ENCODE measurements around the gene EMC1. TPM values are rescaled to one million over a fixed set of nuclear protein-coding genes. Genes with fewer than 3 reads are reported as not detected.

The EMC1 gene
- total and polyA plus RNA-seq, 7 donors: 12.7 to 38.5 (median 31.1) TPM

DNA sequence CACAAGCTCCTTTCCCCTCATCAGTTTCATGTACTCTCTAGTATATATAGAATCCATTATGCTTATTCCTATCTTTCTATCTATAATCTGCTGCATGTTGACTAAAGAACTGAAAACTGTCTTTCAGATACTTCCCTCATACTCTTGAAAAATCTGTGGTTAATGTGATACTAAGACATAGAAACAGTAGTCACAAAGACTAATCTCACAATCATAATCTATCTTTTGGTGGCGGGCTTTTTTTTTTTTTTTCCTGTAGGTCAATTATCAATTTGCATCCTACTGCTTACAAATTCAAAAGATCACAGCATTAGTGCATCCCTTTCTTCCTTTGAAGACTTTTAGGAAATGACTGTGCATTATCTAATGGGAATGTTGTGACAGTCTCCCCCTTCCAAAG lies 45.9 kb downstream of the EMC1 start:
- no peaks in the 10 kb centered on the region for H3K9me3 ChIP-seq
- TF ChIP-seq, protein P1, sequence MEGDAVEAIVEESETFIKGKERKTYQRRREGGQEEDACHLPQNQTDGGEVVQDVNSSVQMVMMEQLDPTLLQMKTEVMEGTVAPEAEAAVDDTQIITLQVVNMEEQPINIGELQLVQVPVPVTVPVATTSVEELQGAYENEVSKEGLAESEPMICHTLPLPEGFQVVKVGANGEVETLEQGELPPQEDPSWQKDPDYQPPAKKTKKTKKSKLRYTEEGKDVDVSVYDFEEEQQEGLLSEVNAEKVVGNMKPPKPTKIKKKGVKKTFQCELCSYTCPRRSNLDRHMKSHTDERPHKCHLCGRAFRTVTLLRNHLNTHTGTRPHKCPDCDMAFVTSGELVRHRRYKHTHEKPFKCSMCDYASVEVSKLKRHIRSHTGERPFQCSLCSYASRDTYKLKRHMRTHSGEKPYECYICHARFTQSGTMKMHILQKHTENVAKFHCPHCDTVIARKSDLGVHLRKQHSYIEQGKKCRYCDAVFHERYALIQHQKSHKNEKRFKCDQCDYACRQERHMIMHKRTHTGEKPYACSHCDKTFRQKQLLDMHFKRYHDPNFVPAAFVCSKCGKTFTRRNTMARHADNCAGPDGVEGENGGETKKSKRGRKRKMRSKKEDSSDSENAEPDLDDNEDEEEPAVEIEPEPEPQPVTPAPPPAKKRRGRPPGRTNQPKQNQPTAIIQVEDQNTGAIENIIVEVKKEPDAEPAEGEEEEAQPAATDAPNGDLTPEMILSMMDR (IDR thresholded peaks at IDR 0.05): no peak
- no peak for ATAC-seq
- no peak for DNase-seq
- WGBS, 3 donors: 94 to 100% (median 96%) methylated on average over 1 of the region's 1 CpG
- intact Hi-C loops (cut with DNase I): no loop called here
- H3K27ac ChIP-seq: no peak overlapping the region
- no peak overlapping the region for H3K4me3 ChIP-seq
- peaks cover 58% of the 10 kb centered on the region for H3K4me1 ChIP-seq
- no peaks in the 10 kb centered on the region for H3K27me3 ChIP-seq (ENCODE audit: insufficient read depth in 3 of 3, low read length in 2 of 3)
- H3K36me3 ChIP-seq (ENCODE audit: insufficient read depth in 1 of 2, low read depth in 1 of 2): peaks cover 0 to 15% of the 10 kb centered on the region in 2 donors

DNA sequence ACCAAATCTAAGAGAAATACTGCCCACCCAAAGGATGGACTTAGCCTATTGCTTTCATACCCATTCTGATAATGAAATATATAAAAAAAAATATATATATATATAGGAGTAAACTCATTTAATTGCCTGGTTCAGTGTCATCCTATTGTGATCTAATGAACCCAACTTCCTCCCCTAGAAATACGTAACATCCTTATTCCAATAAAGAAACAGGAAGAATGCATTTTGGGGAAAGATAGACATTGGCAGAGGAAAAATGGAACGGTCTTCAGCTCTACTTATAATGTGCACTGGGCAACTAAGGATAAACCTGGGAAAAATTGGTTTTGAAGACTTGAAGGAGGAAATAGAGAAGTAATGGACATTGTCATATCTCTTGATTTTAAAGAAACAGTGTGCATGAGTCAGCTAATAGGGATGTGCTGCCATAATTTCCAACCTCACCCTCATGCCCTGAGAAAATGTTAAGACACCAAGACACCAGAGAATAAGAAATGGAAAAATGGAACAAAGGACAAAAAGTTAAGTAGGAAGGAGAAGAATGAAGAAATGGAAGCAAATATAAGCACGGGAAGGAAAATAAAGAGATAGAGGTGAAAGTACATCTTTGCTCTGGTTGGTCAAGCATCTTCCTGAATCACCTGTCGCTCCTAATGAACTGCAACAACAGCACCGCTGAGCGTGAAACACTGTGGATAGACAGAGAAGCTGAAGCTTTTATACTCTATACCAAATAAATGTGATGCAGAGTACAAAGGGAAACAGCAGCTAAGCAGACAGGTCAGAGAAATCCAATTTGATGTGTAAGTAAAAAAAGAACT lies 46.7 kb downstream of the EMC1 start:
- Histone ChIP-seq H3K9me3 (no peaks in the 10 kb centered on the region), H3K27ac (peak overlapping the region; percentile 65), H3K27me3 (ENCODE audit: insufficient read depth in 3 of 3, low read length in 2 of 3) (no peaks in the 10 kb centered on the region), H3K4me3 (no peak overlapping the region), H3K36me3 (ENCODE audit: insufficient read depth in 1 of 2, low read depth in 1 of 2) (peaks cover 0 to 22% of the 10 kb centered on the region in 2 donors), H3K4me1 (peaks cover 58% of the 10 kb centered on the region)
- DNase-seq (no peak), ATAC-seq (no peak)
- WGBS, 3 donors: 82 to 86% (median 83%) methylated on average over 6 of the region's 6 CpGs
- TF ChIP-seq, protein P1 (IDR thresholded peaks at IDR 0.05): no peak
- intact Hi-C loops (cut with DNase I): loop anchor here in 1 of 2 donors (5.0 kb wide), 1 partner anchor 38 kb away; no protein-coding TSS in a partner anchor

DNA sequence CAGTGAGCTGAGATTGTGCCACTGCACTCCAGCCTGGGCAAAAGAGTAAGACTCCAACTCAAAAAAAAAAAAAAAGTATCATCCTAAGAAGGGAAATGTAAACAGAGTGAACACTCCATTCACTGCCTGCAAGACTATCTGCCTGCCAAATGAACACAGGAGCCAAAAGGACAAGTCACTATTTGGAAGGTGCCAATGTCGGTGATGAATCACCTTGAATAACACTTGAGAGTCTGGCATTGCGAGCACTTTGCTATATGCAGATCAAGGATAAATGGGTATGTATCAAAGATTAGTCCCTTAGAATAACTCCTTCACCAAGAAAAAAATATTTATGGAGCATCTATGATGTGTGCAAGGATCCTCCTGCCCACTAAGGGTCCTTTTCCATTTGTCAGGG lies 47.9 kb downstream of the EMC1 start:
- H3K36me3 ChIP-seq (ENCODE audit: insufficient read depth in 1 of 2, low read depth in 1 of 2): peaks cover 9 to 34% of the 10 kb centered on the region in 2 donors
- intact Hi-C loops (cut with DNase I): loop anchor here in 1 of 2 donors (5.0 kb wide), 1 partner anchor 39 kb away; no protein-coding TSS in a partner anchor
- no peaks in the 10 kb centered on the region for H3K27me3 ChIP-seq (ENCODE audit: insufficient read depth in 3 of 3, low read length in 2 of 3)
- 26 to 34% (median 29%) methylated on average over 2 of the region's 2 CpGs for WGBS, 3 donors
- DNase-seq (no peak), ATAC-seq (peak; percentile 91 to 98 (median 94))
- no peak overlapping the region for H3K4me3 ChIP-seq
- TF ChIP-seq, protein P1 (IDR thresholded peaks at IDR 0.05): no peak
- peak overlapping the region; percentile 65 for H3K27ac ChIP-seq
- H3K9me3 ChIP-seq: no peaks in the 10 kb centered on the region
- H3K4me1 ChIP-seq: peaks cover 57% of the 10 kb centered on the region

DNA sequence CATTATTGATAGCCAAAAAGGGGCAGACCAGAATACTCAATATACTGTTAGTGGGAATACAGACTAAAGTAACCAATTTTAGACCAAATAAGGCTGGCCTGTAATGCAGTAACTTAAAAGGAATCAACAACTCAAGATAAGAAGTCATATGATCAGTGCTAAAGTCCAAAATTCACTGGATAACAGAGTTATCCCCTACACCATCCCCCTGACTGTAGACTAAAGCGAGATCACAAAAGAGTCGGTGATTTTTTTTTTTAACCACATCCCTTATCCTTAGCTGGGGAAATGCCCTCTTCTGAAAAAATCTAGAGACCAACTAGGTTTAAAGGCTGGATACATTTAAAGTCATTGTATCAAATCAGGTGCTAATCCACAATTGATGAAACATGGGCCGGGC lies 48.9 kb downstream of the EMC1 start:
- TF ChIP-seq, protein P1 (IDR thresholded peaks at IDR 0.05): no peak
- H3K4me3 ChIP-seq: no peak overlapping the region
- 79 to 82% (median 81%) methylated on average over 3 of the region's 3 CpGs for WGBS, 3 donors
- H3K9me3 ChIP-seq: no peaks in the 10 kb centered on the region
- ATAC-seq (no peak), DNase-seq (no peak)
- peaks cover 16 to 45% of the 10 kb centered on the region in 2 donors for H3K36me3 ChIP-seq (ENCODE audit: insufficient read depth in 1 of 2, low read depth in 1 of 2)
- H3K27ac ChIP-seq: peak overlapping the region; percentile 65
- H3K27me3 ChIP-seq (ENCODE audit: insufficient read depth in 3 of 3, low read length in 2 of 3): no peaks in the 10 kb centered on the region
- intact Hi-C loops (cut with DNase I): loop anchor here in 1 of 2 donors (5.0 kb wide), 1 partner anchor 40 kb away; no protein-coding TSS in a partner anchor
- H3K4me1 ChIP-seq: peaks cover 46% of the 10 kb centered on the region

All from psoas muscle (tissue), 8 donors.